Measurements from ENCODE around the gene FXYD4.

The FXYD4 gene

DNA sequence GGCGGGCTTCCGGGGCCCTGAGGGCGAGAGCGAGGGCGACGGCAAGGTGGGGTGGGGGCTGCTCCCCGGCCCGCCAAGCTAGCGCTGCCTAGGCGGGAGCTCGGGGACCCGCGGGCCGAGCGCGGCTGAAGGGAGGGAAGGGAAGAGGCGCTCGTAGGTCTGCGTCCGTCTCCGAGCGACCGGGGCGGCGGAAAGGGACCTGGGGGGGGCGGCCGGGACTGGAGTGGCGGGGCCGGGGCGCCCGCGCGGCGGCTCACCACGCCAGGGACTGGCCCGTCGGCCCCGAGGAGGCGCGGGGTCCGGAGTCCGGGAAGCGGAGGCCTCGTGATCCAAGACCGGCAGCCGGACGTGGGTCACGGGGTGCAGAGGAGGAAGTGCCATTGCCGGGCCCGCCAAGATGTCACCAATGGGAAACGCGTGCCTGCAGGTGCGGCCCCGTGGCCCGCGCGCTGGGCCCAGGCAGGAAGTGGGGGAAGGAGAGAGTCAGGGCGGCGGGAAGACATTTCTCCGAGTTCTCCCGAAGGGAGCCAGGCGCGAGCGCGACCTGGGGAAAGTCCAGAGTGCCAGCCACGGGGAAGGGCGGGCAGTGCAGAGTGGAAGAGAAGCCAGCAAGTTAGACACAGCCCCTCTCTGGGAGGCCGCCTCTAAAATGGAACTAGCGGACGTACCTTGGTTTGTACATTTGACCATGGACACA, 25.6 kb downstream of the FXYD4 start:
- peak; percentile 79 for DNase-seq

DNA sequence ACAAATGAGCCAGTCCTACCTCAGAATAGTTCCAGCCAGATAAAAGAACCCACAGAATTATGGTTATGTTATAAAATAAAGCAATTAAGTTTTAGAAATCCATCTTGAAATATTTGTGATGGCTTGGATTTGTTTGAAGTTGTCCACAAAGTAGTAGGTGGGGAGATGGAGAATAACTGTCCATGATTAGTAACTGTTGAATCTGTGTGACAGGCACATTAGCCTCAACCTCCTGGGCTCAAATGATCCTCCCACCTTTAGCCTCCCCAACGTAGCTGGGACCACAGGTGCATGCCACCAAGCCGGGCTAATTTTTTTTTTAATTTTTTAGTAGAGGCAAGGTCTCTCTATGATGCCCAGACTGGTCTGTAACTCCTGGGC, 27.5 kb downstream of the FXYD4 start:
- DNase-seq, result no peak

DNA sequence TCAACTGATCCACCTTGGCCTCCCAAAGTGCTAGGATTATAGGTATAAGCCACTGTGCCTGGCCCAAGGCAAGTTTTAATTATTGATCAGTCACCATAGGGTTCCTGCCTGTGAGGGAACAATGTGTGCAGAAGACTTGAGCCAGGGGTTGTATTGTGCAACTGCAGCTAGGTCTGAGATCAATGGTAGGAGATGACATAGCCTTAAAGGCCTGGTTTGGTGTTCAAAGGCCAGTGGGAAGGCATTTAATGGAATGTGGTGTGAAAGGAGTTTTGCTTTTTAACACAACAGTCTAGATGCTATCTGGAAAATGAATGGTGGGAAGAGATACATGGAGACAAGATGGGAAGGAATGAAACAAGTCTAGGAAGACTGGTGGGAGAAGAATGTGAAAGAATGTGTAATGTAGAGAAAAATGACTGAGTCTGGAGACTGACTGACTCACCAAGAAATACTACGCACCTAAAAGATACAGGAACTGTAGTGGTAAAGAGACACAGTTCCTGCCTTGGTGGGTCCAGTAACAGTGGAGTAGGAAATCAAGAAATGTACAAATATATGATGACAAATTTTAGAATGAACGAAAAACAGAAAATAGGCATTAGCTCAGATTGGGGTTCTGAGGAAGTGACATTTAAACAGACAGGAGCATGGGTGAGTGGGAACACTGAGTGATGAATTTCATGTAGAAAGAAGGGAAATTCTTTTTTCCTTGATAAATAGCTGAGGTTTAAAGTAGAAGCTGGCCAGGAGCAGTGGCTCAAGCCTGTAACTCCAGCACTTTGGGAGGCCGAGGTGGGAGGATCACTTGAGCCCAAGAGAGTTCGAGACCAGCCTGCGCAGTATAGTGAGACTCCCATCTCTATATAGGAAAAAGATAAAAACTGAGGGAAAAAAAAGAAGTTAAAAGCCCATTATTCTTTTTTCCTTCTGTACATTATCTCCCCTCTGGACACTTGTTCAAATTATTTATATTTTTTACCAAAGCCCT, 28.2 kb downstream of the FXYD4 start:
- no peak for DNase-seq

DNA sequence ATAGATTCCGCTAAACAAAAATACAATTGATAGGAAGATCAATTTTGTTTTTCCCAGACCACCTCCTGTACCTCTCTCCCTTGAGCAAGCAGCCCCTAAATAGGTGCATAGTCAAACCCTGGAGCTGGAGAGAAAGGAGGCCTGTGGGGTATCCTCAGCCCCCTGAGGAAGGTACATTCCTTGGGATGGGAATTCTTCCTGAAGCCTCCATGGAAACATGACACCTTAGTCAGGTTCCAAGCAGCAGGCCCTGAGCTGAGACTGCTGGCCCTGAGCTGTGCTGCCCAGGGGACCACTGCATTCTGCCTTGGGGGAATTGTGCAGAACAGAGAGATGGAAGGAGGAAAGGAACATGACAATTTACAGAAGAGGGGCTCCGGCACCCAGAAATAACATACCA, 30.2 kb downstream of the FXYD4 start:
- no peak for DNase-seq

DNA sequence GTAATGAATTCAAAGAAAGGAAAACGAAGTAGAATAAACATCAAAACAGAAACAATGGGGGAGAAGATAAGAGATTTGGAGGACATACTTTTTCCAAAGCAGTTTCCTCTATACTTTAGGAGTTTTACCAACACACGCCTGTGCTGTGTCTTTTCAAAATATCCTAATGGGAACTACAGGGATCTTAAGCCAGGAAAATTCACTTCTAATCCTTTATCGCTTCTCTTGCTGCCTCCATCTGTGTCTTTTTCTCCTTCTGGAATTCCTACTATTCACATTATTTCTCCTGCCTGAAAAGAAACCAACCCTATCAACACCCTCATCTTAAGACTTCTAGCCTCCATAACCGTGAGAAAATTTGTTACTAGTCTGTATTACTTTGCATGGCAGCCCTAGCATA, 30.7 kb downstream of the FXYD4 start:
- DNase-seq, result no peak

DNA sequence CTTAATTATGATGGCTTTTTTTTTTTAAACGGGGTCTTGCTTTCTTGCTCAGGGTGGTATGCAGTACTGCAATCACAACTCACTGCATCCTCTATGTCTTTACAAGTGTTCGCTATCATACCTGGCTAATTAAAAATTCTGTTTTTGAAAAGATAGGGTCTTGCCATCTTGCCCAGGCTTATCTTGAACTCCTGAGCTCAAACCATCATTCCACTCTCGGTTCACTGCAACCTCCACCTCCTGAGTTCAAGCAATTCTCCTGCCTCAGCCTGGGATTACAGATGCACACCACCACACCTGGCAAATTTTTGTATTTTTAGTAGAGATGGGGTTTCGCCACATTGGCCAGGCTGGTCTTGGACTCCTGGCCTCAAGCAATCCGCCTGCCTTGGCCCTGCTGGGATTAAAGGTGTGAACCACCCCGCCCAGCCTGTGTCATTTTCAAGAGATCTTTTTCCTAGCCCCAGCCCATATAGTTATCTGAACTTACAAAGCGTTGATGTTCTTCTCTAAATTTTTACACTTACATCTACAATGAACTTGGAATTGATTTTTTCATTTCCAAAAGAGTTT, 31.5 kb downstream of the FXYD4 start:
- no peak for DNase-seq

DNA sequence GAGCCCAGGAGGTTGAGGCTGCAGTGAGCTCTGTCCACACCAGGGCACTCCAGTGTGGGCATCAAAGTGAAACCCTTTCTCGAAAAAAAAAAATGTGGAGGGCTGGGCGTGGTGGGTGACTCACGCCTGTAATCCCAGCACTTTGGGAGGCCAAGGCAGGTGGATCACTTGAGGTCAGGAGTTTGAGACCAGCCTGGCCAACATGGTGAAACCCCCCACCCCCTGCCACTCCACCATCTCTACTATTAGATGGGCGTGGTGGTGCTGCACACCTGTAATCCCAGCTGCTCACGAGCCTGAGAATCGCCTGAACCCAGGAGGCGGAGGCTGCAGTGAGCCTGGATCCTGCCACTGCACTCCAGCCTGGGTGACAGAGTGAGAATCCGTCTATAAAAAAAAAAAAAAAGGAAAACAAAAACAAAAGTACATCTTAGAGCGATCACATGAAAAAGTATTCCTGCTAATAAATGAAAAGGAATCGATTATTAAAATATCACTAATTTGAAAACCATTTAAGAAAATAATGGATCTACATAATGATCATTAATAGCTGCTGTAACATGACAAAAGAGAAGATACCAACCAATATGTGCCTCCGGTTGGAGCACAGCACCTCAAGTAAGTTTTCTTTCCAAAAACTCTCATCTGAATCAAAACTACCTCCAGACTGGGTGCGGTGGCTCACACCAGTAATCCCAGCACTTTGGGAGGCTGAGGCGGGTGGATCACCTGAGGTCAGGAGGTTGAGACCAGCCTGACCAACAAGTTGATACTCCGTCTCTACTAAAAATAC, 32.7 kb downstream of the FXYD4 start:
- DNase-seq, result no peak

DNA sequence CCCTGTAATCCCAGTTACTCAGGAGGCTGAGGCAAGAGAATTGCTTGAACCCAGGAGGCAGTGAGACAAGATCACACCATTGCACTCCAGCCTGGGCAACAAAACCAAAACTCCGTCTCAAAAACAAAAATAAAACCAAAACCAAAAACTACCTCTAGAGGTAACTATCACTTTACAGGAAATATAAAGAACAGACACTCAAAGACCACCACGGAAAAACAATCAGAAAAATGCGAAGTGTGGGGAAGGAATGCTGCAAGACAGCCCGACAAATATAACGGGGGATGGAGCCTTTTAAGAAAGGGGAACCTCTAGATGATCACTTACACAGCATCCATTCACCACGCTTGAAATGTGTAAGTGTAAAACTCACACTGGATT, 33.3 kb downstream of the FXYD4 start:
- DNase-seq, result no peak

DNA sequence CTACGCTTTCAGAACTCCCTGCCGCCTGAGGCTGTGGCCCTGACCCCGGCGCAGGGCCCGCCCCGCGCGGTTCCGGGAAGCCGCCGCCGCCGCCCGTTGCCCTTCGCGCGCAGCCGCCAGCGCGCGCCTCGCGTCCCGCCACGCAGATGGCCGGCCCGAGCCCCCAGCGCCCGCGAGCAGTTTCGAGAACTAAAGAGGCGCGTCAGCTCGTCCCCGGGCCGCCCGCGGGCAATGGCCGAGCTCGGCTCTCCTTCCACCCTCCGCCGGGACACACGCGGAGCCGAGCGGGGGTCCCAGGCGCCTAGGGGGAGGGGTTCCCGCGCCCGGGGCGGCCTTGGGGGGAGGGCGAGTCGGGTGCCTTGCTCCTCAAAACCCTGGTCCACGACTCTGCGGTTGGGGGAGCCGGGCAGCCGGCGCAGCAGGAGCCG, 35.7 kb downstream of the FXYD4 start:
- no peak for DNase-seq

DNA sequence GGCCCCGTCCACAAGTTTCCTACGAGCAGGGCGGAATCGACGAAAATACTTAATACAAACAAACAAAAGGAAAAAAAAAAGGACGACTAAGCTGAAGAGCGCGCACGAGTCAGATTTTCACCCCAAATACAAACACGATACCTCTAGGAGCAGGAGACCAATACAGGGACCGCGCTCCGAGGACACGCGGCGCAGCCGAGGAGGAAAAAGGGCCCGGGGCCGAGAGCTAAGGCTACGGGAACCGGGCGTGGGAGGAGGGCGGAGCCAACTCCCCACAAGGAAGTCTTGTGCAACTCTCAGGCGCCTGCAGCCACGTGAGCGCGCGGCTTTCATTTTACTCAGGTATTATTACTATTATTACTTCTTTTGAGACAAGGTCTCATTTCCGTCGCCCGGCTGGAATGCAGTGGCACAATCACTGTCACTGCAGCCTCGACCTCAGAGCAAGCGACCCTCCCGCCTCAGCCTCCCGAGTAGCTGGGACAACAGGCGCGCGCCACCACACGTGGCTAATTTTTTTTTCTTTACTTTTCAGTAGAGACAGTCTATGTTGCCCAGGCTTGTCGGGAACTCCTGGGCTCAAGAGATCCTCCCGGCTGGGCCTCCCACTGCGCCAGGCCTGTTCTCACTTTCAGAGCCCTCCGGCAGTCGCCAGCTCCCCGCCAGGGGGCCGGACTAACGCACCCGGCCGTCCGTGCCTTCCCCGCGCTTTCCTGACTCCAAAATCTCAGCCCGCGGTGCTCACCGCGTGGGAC, 36.3 kb downstream of the FXYD4 start:
- DNase-seq, result no peak

DNA sequence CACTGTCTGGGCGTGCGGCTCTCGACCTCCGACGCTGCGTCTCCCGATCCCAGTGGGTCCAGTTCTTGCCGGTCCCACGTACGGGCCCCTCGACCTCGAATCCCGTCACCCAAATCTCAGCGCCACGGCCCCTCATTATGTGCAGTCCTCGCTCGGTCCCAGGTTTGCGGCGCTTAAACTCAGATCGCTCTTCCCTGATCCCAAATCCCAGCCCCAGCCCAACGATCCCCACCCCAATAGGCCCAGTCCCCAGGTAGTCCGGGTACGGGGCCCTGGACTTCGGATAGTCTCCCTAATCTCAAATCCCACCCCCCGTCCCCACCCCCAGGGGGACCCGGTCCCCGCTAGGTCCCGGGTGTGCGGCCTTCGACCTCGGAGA, 36.9 kb downstream of the FXYD4 start:
- DNase-seq, result no peak

DNA sequence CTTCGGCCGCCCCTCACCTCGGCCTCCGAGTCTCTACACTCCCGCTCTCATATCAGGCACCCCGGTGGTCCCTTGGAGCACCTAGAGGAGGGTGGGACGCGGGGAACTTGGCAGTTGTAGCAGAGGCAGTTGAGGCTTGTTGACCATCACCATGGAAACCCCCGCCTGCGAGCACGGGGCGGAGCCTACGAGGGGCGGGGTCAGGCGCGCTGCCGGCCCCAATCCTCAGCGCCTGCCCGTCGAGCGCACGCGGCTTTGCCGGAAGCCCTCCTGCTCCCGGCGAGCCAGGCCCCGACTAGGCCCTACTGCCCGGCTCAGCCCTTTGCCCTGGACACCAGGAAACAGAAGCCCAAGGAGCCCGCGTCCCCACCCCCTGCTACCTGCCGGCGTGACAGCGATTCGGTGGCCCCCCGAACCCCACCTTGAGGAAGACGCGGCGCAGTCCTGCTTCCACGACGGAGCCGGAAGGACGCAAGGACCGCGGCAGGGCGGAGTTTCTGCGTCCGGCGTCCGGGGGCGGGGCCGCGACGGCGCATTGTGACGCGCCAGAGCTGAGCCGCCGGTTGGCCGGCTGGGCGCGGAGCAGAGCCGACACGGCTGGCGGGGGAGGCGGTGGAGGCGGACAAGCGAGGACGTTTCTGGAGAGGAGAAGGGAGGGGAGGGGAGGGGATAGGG, 37.4 kb downstream of the FXYD4 start, which contains the start of gene HNRNPF:
Gene HNRNPF (minus strand): TSS at position 477 of the 675 bp plus-strand sequence. CDS start 21,302 bp downstream, outside the sequence.
- peak; percentile 84 for DNase-seq

DNA sequence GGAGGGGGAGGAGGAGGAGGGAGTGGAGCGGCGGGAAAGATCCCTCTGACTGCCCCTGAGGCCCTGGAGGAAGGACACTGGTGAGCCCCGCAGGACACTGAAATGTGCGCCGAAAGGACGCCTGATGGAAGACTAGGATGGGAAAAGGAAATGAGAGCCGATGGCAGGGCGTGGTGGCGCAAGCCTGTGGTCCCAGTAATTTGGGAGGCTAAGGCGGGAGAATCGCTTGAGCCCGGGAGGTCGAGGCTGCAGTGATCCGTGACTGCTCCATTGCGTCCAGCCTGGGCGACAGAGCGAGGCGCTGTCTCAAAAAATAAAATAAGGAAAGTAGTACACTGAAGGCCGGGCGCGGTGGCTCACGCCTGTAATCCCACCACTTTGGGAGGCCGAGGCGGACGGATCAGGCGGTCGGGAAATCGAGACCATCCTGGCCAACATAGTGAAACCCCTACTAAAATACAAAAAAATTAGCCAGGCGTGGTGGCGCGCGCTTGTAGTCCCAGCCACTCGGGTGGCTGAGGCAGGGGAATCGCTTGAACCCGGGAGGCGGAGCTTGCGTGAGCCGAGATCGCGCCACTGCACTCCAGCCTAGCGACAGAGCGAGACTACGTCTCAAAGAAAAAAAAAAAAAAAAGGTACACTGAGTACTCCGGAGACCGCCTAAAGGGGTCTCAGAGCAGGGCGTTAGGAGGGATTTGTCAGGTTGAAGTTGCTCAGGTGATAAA, 38.1 kb downstream of the FXYD4 start:
- DNase-seq, result no peak

DNA sequence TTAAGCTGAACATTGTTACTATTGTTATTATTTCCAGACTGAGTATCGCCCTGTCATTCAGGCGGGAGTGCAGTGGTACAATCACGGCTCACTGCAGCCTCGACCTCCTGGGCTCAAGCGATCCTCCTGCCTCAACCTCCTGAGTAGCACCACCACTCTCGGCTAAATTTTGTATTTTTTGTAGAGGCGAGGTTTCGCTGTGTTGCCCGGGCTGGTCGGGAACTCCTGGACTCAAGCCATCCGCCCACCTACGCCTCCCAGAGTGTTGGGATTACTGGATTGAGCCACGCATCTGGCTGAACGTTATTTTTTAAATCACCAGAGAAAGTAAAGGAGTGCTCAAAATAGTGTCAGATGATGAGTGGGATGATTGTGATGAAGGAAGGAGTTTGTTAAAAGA, 38.9 kb downstream of the FXYD4 start:
- no peak for DNase-seq

DNA sequence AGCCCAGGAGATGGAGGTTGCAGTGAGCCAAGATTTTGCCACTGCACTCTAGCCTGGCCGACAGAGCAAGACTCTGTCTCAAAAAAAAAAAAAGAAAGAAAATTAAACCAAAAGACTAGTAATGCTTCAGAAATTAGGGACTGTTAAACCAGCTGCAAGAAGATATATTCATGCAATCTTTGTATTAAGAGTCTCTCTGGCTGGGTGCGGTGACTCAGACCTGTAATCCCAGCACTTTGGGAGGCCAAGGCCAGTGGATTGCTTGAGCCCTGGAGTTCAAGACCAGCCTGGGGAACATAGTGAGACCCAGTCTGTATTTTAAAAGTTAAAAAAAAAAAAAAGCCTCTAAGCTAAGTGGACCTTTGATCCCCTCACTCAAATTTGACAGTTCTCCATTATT, 40.1 kb downstream of the FXYD4 start:
- DNase-seq, result no peak

DNA sequence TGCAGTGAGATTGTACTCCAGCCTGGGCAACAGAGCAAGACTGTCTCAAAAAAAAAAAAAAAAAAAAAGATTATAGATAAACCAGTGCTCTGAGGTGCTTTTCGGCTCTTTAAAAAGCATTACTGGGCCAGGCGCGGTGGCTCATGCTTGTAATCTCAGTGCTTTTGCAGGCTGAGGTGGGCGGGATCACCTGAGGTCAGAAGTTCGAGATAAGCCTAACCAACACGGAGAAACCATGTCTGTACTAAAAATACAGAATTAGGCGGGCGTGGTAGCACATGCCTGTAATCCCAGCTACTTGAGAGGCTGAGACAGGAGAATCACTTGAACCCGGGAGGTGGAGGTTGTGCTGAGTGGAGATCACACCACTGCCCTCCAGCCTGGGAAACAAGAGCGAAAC, 44.1 kb downstream of the FXYD4 start:
- DNase-seq, result no peak

DNA sequence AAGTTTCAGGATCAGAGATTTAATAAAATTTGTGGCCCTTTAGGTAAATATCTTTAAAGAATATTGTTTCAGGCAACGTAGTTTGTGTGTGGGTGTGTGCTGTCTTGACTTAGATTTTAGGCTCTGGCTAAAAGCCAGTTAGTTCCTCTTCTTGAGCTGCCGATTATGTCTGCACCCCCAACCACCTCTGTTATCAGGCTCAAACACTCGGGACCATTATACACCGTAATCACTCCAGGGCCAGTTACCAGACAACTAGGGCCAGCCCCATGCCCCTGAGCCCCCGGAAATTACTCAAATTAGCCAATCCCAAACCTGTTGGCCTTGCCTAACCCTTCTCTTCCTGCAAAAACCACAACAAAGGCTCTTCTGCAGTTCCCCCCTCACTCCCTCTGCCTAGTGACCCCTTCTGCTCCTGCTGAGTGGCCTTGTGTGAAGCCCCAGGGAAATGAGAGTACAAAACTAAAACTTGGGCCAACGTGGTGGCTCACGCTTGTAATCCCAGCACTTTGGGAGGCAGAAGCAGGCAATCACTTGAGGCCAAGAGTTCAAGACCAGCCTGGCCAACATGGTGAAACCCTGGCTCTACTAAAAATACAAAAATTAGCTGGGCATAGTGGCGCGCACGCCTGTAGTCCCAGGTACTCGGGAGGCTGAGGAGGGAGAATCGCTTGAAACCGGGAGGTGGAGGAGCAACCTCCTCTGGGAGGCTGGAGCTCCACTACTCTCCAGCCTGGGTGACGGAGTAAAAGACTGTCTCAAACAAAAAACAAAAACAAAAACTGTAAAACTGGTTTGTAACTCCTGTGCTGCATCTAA, 46.7 kb downstream of the FXYD4 start:
- no peak for DNase-seq

DNA sequence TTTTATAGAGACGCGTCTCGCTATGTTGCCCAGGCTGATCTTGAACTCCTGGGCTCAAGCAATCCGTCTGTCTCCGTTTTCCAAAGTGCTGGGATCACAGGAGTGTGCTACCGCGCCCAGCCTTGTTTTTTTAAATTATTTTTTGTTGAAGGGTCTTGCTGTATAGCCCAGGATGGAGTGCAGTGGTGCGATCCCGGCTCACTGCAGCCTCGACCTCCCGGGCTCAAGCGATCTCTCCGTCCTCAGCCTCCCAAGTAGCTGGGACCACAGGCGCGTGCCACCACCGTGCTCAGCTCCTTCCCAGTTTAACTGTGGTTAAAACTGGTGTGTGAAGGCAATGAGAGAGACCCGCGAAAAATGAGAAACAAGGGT, 48.5 kb downstream of the FXYD4 start:
- DNase-seq, result no peak

DNA sequence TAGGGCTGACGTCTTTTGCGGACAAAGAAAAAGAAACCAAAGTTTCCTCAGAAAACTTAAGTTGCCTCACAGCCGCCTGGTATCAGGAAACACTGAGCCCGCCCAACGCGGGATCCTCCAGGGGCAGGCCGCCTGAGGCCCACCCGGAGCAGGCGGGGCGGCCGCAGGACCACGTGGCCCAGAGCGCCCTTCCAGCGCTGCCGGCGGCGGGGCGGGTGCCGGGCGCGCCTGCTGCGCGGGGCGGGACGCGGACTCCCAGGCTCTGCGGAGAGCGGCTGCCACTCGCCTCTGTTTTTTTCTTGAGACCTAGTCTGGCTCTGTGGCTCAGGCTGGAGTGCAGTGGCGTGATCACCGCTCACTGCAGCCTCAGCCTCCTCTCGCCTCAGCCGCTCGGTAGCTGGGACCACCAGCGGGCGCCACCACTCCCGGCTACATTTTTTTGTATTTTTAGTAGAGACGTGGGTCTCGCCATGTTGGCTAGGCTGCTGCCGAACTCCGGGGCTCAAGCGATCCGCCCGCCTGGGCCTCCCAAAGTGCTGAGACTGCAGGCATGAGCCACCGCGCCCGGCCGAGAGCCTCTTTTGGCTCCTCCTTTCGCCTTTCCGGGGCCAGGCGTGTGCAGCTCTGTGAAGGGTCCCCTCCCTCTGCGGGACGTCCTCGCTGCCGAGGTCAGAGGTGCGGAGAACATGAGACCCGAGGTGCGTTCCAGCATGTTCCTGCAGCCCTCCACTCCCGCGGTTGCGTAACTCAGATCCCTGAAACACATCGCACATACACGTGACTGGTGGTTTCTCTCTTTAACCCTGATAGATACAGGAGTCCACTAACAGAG, 49.1 kb downstream of the FXYD4 start:
- no peak for DNase-seq

All from 8988T (cell line).